Iris pigment epithelial cell (primary cell): Measurements from ENCODE around the gene ZNF30.
"Not testable (repeated sequence)": the region's sequence is repeated elsewhere in the genome, so short reads cannot be mapped to it uniquely, and the experiment has no call there.

Source experiments
- DNase-seq: peaks from one replicate; pipeline ENCODE4 v3.0.0-alpha.2; 2011; ENCODE audit warnings: low read depth

The ZNF30 gene

GRCh38 chr19:34926685-34927375 lies at the start of gene ZNF30:
Gene ZNF30 (plus strand): TSS chr19:34926903. CDS start chr19:34929948, 3,045 bp downstream.
- peak; percentile 94 for DNase-seq

- DNase-seq, result no peak
Measured at GRCh38 chr19:34879563-34879962, 47.1 kb upstream of the ZNF30 start.

- DNase-seq, result no peak
Measured at GRCh38 chr19:34880034-34880433, 46.7 kb upstream of the ZNF30 start.

- DNase-seq, result peak; percentile 88
Measured at GRCh38 chr19:34881982-34882381, 44.7 kb upstream of the ZNF30 start.

- no peak for DNase-seq
Measured at GRCh38 chr19:34888091-34888490, 38.6 kb upstream of the ZNF30 start.

DNA sequence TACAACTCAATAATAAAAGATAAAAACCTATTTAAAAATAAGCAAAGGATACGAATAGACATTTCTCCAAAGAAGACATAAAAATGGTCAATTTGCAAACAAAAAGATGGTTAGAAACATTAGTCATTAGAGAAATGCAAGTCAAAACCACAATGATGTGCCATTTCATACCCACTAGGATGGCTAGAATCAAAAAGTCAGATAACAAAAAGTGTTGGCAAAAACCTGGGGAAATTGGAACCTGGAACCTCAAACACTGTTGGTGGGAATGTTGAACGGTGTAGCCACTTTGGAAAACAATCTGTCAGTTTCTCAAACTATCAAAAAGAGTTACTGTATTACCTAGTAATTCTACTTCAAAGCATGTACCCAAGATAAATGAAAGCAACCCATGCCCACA lies 26.5 kb upstream of the ZNF30 start:
- no peak for DNase-seq

- DNase-seq, result no peak
Measured at GRCh38 chr19:34904664-34905527, 21.8 kb upstream of the ZNF30 start.

DNA sequence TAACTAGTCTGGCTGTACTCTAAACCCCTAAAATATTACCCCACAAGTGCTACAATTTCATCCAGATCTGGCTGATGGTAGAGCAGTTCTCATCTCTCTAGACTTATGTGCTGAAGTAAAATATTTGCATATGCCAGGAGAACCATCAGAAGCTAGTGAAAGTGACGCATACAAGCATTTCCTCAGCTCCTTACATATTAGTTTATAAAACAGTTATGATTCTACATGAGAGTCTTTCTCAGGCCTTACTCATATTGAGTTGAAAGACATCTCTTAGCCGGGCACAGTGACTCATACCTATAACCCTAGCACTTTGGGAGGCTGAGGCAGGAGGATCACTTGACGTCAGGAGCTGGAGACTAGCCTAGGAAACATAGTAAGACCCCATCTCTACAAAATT lies 15.9 kb upstream of the ZNF30 start:
- DNase-seq, result no peak

DNA sequence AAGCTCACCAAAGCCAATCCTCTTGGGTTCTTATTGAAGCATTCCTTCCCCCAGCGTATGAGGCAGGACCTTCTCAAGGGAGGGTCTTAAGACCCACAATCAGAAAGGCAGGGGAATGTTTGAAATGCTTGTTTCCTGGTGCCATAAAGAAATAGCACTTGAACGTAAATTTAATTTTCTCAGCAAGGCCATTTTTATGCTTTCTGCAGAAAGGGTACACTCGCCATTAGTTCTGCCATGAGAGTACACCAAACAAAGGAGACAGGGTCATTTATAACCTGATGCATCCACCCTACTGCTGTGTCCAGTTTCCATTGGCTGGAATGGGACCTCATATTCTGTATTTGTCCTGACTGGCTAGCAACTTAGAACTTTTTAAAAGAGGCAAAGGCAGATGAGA lies 9.6 kb upstream of the ZNF30 start:
- DNase-seq, result not testable (repeated sequence)

GRCh38 chr19:34918190-34918589 lies 8.5 kb upstream of the ZNF30 start:
- DNase-seq, result no peak

- not testable (repeated sequence) for DNase-seq
Measured at GRCh38 chr19:34920090-34920786, 6.5 kb upstream of the ZNF30 start.

DNA sequence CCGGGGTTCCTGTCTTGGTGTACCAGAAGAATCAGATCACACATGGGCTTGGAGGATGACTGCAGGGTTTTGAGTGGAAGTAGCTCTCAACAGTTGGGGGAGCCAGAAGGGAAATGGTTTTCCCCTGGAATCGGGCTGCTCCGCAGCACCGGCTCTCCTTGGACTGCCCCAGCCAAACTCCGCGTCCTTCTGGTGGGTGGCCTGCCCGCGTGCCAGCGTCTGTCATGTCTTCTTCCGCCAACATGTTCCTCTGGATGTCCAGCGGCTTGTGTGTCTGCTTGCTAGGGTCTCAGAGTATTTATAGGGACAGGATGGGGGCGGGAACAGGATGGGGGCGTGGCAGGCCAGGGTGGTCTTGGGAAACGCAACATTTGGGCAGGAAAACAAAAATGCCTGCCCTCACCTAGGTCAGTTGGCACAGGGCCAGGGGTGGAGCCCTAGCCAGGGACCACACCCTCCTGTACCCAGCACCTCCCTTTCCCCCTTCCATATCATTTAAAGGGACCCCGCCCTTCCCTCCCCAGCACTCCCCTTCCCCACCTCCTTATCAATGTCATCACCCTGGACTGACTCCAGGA lies 1.3 kb upstream of the ZNF30 start:
- no peak for DNase-seq

- no peak for DNase-seq
Measured at GRCh38 chr19:34926361-34926684, 380 bp upstream of the ZNF30 start.

DNA sequence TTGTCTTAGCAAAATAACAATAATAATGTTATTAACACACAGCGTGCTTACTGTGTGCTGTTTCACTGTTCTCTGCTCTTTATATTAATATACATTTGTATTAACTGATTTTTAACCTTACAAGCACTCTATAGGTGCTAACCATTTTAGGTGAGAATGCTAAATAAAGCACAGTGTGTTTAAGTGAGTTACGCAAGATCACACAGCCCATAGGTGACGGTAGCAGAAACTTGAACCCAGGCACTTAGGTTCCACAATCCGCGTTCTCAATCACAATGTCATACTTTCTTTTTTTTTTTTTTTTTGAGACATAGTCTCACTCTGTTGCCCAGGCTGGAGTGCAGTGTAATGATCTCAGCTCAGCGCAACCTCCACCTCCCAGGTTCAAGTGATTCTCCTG lies 5.8 kb downstream of the ZNF30 start:
- DNase-seq, result no peak

DNA sequence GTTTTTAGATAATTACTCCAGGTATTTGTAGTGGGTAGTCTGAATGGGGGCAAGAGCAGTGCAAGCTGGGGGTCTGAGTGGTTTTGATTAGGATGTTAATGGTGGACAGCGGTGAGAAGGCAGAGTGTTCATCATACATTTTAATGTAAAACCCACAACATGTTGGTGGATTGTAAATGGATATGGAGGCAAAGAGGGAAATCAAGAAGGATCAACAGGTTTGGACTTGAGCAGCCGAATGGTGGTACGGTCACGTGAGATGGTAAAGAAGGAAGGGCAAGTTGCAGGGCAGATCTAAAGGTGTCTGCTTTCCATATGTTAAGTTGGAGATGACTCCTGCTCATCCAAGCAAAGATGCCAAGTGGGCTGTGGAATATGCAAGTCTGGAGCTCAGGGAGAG lies 9.5 kb downstream of the ZNF30 start:
- DNase-seq, result no peak

GRCh38 chr19:34938886-34939285 lies 12.2 kb downstream of the ZNF30 start:
- no peak for DNase-seq

GRCh38 chr19:34943861-34944573 lies 17.3 kb downstream of the ZNF30 start:
- DNase-seq, result no peak

GRCh38 chr19:34953092-34953491 lies 26.4 kb downstream of the ZNF30 start:
- DNase-seq, result no peak

- DNase-seq, result no peak
Measured at GRCh38 chr19:34957830-34958751, 31.4 kb downstream of the ZNF30 start.

DNA sequence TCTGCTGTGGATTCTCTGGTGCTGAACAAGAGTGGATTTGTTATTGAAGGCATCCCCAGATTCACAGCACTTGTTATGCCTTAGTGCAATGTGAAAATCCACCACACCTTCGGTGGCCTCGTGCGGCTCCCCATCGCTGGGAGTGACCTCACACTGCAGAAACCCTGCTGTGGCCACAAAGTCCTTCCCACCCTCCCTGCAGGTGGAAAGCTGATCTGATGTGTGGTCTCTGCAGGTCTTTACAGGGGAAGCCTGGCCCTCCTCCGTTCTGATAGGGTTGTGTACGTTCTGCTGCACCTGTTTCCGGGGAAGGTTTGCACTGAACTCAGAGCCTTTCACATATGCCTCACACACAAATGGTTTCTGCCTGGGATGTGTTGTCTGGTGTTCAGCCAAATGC lies 32.3 kb downstream of the ZNF30 start:
- no peak for DNase-seq
